ENCODE results near the gene SFSWAP. TPM values are rescaled to one million over a fixed set of nuclear protein-coding genes. Genes with fewer than 3 reads are reported as not detected.

Gene SFSWAP
- total RNA-seq, 1 experiment from 2014 or later = 48.1 TPM

GRCh38 chr12:131815131-131815530, 104.2 kb downstream of the SFSWAP start:
- H3K4me2 ChIP-seq (ENCODE audit: insufficient read depth, insufficient read length, low read length) = no peak overlapping the region

More at GRCh38 chr12:131815131-131815530, 104.2 kb downstream of the SFSWAP start:
- Histone ChIP-seq H2BK20ac (ENCODE audit: low read depth, low read length, poor library complexity, severe bottlenecking) (no peak overlapping the region), H2BK12ac (ENCODE audit: insufficient read length, low read depth, low read length) (no peak overlapping the region), H3K9me3 (ENCODE audit: control insufficient read depth, low read depth, low read length) (no peaks in the 10 kb centered on the region), H3K27ac (ENCODE audit: insufficient read length, low read depth, low read length) (no peak overlapping the region), H3K56ac (ENCODE audit: insufficient read length, low read depth, low read length) (no peak overlapping the region), H3K23me2 (ENCODE audit: insufficient read length, low read depth, low read length, poor library complexity, severe bottlenecking) (no peaks in the 10 kb centered on the region), H2AK5ac (ENCODE audit: insufficient read length, low read length) (no peak overlapping the region), H3K79me1 (ENCODE audit: insufficient read depth, low read depth, low read length, poor library complexity, severe bottlenecking) (no peaks in the 10 kb centered on the region), H2BK15ac (ENCODE audit: low read depth, low read length) (no peak overlapping the region), H3K4me1 (ENCODE audit: insufficient read depth, low read length) (no peaks in the 10 kb centered on the region), H4K91ac (ENCODE audit: insufficient read length, low read depth, low read length) (no peak overlapping the region), H4K8ac (replicated peaks; ENCODE audit: insufficient read length, low read depth, low read length) (no peak overlapping the region), H4K20me1 (ENCODE audit: control insufficient read depth, insufficient read depth, insufficient read length) (no peaks in the 10 kb centered on the region), H2AFZ (ENCODE audit: low read length) (no peak overlapping the region), H4K5ac (ENCODE audit: insufficient read length, low read depth, low read length) (no peak overlapping the region), H3K79me2 (ENCODE audit: insufficient read depth, low read length) (no peaks in the 10 kb centered on the region), H3K14ac (ENCODE audit: insufficient read depth, low read length) (no peak overlapping the region), H2BK120ac (ENCODE audit: low read depth, low read length, poor library complexity, severe bottlenecking) (no peak overlapping the region), H3T11ph (ENCODE audit: low read length) (no peak overlapping the region), H2BK5ac (ENCODE audit: insufficient read length, low read length) (no peak overlapping the region), H3K18ac (ENCODE audit: insufficient read length, low read depth, low read length) (no peak overlapping the region), H3K27me3 (ENCODE audit: insufficient read depth, low read length) (no peaks in the 10 kb centered on the region), H3K4ac (ENCODE audit: low read depth, low read length) (no peak overlapping the region), H3K23ac (ENCODE audit: insufficient read length, low read depth, low read length) (no peak overlapping the region), H3K9ac (ENCODE audit: extremely low read depth, insufficient read length, low read length) (no peak overlapping the region)
- peaks cover 3% of the 10 kb centered on the region for H3K27me3 Mint-ChIP-seq (ENCODE audit: low read depth)
- no peak for TF ChIP-seq CTCF (conservative IDR thresholded peaks at IDR 0.05)
- H3K4me3 Mint-ChIP-seq = no peak overlapping the region
- no peak for DNase-seq
- H3K27ac Mint-ChIP-seq = no peak overlapping the region
- no CpG with 5 or more reads among the region's 7 CpGs for WGBS (ENCODE audit: extremely low coverage, insufficient read length, low lambda C conversion rate)
- peaks cover 7 to 15% of the 10 kb centered on the region in 2 experiments for H3K4me1 Mint-ChIP-seq
- peaks cover 19 to 24% of the 10 kb centered on the region in 2 experiments for H3K9me3 Mint-ChIP-seq
- peaks cover 5 to 20% (median 5%) of the 10 kb centered on the region in 3 experiments; a peak in 6 of 7 replicates for H3K36me3 Mint-ChIP-seq (ENCODE audit: insufficient read depth in 1 of 3, low read depth in 3 of 3)

Measured in H9 (cell line).